GM19452 (cell line): Measurements from ENCODE around the gene SDCBP2.

Experiments
- ATAC-seq: cut with Tn5 transposase; IDR thresholded peaks from one replicate; pipeline ENCODE4 v1.9.1; 2021; ENCODE audit not compliant: unreplicated experiment

SDCBP2 gene, protein sequence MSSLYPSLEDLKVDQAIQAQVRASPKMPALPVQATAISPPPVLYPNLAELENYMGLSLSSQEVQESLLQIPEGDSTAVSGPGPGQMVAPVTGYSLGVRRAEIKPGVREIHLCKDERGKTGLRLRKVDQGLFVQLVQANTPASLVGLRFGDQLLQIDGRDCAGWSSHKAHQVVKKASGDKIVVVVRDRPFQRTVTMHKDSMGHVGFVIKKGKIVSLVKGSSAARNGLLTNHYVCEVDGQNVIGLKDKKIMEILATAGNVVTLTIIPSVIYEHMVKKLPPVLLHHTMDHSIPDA

DNA sequence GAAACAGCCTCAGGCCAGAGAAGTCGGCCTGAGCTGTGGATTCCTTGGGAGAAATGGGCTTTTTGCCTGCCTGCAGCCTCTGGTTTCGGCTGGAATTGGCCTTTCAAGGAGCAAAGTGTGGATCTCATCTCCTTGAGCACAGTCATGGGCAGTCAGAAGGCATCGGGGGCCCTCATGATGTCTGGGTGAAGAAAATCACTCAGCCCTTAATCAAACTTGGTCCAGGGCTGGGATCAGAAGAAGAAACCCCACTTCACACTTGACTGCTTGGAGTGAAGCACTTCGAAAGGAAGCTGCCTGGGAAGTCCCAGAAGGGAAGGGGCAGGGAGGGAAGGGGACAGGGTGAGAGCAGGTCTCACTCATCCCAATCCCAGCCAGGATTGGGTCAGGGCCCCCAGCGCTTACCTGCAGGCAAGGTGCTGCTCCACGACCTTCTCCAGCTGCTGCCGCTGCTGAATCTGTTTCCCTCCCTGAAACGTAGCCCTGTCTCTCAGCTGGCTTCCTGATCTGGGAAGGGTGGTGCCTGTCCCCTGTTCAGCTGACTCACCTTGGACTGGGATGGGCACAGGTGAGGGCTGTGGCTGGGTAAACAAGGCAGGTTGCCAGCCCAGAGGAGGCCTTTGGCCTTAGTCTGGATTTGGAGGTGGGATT lies at the start of gene SDCBP2:
TSS of gene SDCBP2 (minus strand) at position 460 of the 651 bp plus-strand sequence. CDS start 8,723 bp downstream, outside the sequence.
- ATAC-seq, result no peak

DNA sequence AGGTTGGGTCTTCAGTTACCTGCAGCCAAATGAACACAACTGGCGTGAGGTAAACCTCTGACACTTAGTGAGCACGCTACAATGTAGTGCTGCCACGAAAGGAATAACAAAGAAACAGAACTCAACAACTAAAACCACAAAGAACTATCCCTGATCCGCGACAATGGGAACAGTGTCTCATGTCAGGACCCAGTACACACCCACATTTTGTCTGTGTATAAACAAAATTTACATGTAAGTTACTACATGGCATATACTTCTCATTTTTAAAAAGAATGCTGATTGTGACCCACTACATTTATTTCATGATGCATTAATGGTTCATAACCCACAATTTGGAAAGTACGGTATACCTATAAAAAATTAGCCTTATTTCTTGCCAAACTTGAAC lies 49.8 kb upstream of the SDCBP2 start:
- ATAC-seq, result no peak

DNA sequence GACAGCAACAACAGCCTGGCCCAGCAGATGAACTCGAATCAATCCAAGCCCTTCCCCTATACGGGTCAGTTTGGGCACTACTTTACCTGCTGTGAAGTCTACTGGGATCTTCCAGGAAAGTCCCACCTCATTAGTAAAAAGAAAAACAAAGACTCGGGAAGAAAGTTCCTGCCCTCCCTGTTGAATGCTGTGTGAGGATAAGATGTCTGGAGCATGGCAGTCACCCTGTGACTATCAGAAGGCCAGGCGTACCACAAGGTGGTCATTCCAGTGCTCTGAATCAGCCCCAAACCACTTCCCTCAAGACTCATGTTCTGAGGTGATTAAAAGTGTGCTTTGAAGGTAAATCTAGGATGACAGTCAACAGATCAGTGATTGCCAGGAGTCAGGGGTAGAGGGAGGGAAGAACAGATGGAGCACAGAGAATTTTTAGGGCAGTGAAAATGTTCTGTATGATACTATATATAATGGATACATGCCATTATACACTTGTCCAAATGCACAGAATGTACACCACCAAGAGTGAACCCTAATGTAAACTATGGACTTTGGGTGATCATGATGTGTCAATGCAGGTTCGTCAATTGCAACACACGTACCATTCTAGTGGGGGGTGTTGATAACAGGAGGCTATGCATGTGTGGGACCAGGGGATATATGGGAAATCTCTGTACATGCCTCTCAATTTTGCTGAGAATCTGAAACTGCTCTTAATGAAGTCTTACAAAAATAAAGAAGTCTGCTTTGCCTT lies 49.2 kb upstream of the SDCBP2 start:
- no peak for ATAC-seq

DNA sequence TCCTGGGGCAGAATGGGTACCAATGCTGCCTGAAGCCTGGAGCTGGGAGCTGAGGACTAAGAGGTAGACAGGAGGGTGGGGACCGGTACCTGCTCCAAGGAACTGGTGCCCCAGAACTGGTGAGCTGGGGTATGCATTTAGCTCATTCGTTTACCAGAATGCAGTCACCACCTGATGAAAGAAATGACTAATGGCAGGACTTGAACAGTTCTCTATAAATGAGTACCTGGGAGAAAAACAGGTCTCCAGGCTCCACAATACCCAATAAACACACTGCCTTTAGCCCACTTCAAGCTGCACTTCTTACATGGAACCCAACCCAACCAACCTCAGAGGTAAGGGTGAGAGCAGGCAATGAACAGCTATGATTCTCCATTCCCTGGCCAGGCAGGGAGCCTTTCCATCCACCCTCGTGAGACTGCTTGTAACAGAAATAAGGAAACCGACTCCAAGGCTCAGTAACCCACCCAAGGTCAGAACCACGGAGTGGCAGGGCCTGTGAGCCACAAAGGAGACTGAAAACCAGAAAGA lies 48.5 kb upstream of the SDCBP2 start:
- ATAC-seq, result no peak

DNA sequence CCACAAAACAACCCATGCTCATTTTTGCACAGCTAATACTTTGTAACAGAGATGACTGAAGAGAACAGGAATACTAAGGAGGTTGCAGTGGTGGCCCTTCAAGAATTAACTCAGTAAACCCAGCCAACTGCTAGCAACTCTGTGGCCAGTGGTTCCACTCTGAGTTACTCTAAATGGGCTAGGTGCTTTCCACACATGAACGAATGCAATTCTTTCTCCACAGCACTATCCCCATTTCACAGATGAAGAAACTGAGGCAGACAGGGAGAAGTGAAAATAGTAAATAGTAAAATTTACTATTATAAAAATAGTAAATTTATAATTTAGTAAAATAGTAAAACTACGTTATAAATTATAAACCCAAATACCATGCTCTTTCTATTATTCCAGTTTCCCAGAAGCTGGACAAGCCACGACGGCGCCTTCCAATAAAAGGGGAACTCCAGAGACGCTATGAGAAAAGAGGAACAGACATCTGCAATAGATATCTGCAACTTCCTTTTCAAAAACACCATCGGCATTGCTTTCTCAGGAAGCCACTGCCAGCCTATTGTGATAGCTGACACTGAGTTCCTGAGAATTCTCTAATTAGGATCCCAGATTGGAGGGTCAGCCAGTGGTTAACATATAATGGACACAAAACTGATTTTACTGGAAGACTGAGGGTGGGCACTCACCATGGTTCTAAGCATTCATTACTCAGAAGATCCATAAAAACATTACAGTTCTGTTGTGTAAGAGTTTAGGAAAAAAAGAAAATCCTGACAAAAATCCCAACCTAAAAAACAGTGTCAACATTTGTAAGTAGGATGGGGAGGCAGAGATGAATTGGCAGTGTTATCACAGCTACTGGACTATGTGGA lies 47.7 kb upstream of the SDCBP2 start:
- no peak for ATAC-seq

DNA sequence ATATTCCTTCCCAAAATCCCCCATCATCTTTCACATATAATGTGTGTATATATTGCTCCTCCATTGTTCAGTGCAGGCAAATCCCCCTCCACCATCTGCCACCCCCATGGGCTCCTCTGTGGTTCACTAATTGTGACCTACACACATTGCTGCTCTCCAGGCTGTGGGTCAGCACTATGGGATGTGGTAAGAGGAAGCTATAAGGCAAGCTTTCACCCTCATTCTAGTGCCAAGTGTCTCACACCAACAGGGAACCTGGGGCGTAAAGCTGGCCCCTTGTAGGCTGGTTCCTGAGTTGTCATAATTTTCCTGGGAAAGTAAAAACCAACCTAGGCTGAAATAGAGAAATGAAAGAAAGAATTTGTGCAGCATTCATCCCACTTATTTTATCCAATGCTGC lies 47.1 kb upstream of the SDCBP2 start:
- no peak for ATAC-seq

DNA sequence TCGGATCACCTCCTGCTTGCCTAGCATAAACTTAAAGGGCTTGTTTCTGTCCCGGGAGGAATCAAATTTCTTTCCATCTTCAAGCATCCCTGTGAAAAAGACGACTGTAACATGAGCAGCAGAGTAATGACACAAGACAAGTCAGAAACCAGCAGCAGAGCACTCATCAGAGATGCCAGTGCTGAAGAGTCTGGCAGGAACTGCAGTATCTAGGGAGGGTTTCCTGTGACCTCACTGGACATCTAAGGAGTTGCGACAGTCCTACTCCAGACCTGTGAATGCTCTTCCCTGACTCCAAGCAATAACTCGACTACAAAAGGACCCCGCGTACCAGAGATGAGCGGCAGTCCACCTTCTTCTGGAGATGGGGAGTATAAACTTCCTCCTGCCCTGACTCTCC lies 46.6 kb upstream of the SDCBP2 start:
- ATAC-seq, result no peak

DNA sequence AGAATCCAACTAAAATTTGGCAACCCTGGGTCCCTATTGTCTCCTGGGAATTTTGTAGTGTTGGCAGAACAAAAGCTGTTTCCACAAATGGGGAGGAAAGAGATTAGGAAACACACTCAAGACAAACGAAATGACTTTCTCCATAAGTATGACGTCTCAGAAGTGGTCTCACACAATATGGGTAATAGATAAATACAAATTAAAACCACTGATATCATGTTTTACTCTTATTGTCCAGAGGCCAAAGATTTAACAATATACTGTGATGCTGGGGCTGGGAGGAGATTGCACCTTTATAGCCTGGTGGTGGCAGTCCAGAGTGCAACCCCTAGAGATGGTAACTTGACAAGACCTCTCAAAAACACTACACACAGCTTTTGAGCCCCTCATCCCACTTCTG lies 45.3 kb upstream of the SDCBP2 start:
- no peak for ATAC-seq

DNA sequence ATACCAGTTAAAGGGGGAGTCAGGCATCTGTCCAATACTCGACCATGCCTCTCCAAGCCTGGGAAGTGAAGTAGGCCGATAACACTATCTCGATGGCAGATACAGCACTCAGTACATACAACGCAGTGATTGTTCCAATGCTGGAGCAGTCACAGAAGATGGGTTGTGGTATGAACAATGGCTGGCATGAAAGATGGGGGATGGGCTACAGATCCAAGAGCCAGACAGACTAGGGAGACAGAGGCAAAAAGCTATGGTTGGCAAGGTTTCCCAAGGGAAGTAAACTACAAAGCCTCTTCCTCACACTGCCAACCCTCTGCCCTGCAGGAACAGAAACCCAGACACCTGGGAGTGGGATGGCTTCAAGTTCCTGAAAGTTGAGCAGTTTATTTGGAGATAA lies 44.7 kb upstream of the SDCBP2 start:
- ATAC-seq, result no peak

DNA sequence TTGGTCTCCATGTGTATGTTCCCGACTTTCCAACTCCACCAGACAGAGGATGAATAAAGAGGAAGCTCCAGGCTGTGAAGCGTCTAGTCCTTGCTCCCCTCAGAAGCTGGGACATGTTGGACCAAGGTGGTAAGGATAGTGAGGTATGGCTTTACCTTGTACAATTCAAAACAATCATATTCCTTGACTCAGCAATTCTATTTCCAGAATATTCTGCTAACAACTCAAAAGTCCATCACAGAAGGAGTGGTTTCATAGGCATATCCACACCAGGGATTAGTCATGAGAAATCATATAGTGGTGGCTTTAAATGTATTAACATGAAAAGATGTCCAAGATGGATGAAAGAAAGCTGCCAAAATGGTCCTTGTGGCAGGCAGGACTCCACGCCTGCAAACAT lies 44.1 kb upstream of the SDCBP2 start:
- no peak for ATAC-seq

DNA sequence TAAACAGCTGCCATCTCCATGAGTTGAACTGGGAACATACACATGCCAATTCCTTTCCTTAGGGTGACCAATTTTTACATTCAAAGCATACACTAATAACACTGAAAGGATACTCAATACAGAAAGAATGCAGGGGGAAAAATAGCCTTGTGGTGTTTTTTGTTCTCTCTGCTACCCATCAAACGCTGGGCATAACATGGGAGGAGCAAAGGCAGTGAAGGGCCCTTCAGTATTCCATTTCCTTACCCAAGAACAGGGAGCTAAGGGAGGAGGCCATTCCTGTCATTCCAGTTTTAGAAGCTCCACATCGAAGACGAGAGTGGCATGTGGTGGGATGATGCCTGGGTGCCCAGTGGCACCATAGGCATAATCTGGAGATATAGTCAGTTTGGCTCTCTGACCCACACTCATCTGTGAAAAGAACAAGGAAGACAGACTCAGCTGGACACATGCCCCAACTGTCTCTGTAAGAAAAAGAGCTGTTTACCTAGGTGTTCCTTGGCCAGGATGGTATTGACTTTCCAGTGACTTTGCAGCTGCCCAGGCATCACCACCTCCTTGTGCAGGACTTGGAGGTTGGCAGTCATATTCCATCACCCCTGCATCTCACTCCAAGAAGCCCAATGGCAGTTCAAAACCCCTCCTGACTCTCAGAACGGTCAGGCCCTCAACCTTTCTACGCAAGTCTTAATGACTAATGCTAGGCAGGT lies 43.0 kb upstream of the SDCBP2 start:
- no peak for ATAC-seq

DNA sequence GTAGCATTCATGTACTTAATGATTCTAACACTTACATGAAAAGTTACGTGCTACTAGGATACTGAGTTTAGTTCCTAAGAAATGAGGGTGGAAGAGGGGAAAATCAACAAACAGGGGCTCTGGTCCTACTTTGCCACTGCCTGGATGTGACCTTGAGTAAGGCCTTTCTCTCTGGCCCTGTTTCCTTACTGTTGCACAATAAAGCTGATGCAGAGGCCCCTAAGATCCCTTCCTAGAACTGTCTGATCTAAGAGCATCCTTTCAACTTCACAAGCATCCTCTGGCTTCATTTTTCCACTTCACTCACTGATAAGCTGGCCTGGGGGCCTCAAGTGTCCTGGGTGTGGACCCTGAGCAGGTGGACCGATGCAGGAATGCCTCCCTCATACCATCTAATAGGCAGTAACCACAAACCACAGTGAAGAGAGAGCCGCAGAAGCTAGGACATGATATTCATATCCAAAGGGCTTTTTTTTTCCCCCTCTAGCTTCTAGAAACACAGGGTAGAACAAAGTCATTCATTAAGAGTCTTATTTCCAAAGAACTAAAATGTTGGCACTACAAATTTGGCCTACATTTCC lies 42.4 kb upstream of the SDCBP2 start:
- ATAC-seq, result no peak

DNA sequence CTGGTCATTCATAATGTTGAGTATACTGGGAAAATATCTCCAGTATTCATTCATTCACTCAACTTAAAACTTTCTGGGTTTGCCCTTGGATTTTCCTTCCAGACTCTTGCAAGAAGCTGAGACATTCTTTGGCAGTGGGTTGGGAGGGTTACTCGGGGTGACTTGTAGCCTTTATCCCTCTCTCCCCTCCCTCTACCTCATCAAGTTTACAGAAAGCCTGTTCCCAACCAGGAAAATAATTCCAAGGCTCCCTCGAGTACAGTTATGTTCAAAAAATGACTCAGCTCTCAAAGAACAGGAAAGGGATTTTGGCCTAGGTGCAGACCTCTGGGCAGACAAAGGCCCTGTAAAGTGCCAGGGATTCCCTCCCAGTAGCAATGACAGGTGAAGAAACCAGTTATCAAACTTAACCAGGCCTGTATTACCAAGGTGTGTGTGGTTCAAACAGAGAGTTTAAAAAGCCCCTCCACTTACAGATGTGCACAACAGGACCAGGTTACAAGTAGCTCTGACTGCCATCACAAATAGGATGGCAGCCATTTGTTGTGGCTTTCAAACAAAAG lies 41.7 kb upstream of the SDCBP2 start:
- no peak for ATAC-seq

DNA sequence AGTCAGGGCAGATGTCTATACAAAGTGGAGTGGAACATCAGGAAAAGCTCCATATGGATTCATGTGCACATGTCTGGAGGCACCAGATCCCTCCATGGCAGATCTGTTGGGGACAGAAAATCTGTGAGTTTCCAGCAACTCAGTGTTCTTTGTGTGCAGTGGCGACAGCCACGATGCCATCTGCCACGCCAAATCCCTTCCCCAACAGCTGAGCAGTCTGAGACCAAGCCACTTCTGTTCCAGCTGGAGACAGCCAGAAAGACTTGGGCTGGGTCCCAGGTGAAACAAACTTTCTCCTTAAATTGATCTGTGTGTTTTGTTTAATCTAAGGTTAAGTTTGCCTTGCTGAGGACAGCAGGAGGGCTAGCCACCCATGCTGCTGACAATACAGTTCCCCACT lies 41.0 kb upstream of the SDCBP2 start:
- no peak for ATAC-seq

DNA sequence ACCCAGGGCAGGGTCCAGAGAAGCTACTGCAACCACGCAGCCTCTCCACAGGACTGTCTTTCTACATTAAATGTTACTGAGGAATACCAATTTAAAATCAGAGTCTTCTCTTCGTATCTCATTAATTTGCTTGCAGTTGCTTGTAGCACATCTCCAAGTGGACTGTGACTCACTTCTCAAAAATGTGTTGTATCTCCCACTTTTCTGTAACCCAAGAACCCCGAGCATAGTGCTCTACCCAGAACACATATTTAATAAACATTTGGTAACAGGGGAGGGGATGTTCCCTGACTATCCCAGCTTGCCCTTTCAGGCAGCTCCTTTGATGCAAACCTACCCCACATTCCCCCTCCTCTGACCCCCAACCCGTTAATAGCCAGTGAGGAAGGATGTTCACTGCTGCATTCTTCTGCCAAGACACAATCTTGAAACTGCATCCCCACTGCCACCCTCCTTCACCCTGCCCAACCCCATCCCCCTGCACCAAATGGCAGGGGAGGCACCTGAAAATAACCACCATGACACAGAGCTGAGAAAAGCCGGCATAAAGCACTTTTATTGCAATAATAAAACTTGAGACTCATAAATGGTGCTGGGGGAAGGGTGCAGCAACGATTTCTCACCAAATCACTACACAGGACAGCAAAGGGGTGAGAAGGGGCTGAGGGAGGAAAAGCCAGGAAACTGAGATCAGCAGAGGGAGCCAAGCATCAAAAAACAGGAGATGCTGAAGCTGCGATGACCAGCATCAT lies 39.7 kb upstream of the SDCBP2 start:
- no peak for ATAC-seq

DNA sequence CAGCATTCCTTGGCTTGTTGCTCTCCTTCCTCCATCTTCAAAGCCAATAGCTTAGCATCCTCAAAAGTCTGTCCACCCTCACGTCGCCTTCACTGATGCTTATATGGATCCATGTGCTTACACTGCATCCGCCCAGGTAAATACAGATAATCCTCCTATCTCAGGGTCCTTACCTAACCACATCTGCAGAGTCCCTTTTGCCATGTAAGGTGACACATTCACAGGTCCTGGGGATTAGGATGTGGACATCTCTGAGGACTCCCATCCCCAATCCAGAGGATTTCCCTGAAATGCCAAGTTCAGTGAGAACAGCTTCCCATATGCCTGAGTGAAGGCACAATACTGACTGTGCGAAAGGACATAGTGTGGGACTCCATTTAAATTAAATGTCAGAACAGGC lies 38.5 kb upstream of the SDCBP2 start:
- no peak for ATAC-seq

DNA sequence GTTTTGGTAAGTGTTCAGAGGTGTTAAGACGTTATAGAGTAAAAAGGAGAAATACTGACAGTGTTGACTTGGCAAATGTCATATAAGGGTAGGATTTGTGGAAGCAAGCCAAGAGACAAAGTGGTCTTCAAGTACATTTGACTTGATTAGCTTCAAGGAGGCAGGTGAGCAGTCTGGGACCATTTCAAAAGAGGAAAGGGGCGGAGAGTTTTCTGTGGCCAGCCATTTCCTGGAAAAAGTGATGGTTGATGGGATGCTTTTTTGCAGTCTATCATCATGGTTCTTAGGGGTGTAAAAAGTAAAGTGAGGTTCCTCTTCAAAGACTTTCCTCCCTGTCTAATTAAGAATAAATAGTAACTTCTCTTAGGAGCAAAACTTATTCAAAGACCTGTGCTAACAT lies 35.2 kb upstream of the SDCBP2 start:
- no peak for ATAC-seq

DNA sequence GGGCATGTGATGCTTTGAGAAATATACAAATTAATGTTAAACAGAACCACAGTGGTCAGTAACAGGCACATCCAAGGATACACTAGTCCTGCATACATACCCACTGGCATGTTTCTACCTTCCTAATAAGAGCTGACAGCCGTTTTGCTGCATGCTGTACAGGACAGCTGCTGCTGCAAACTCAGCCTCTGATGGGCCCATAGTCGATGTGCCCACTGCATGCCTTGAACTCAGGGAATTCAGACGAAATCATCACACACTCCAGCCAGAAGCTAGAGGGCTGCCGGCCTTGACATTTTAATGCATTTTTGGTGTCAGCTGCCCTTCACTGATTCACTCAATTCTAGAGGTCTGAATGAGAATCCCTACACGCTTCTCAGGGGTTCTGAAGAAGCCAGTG lies 34.6 kb upstream of the SDCBP2 start:
- ATAC-seq, result no peak

DNA sequence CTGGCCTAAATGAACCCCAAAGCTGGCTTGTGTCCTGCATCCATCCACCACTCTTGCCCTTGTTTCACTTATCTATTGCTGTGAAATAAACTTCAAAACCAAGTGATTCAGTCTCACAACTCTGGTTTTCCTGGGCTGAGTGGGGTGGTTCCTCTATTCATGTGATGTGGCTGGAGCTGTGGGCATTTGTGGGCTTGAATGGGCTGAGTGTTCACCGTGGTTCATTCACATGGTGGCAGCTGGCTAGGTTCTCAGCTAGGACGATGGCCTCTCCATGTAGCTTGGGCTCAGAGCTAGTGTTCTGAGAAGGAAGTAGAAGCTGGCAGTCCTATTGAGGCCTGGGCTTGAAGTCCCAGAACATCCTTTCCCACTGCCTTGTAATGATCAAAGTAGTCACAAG lies 33.5 kb upstream of the SDCBP2 start:
- ATAC-seq, result no peak
